ENCODE measurements around the gene CC2D2B.

DNA sequence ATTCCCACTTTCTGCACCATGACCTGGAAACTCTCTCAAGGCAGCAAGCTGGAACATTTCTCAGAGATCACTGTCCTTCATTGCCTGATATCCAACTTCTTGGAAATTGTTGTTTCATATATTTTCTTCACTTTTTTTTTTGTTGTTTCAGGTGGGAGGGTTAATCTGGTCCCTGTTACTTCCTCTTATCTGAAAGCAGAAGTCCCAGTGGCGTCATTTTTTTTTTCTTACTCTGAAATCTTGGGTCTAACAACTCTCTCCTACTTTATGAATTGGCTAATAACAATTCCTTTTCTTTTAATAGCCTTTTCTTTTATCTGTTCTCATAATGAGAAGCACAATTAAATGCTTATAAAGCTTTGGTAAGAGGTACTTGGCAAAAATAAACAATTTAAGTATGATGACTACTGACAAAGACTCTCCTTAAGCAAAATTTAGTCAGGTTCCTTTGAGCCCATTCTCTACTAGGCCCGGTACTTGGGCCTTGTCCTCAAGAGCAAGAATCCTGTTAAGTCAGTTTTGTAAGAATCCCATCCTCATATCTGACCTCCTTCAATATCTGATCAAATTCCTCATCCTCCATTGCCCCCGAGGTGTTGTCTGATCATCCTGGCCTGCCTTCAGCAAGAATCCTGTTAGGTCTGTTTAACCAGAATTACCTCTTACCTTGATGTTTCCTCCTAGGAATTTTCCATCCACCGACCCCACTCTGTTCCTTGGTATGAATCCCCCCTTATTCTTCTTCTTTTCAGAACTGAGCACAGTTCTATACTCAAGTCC, 11.5 kb upstream of the CC2D2B start:
- TF ChIP-seq, protein P1, sequence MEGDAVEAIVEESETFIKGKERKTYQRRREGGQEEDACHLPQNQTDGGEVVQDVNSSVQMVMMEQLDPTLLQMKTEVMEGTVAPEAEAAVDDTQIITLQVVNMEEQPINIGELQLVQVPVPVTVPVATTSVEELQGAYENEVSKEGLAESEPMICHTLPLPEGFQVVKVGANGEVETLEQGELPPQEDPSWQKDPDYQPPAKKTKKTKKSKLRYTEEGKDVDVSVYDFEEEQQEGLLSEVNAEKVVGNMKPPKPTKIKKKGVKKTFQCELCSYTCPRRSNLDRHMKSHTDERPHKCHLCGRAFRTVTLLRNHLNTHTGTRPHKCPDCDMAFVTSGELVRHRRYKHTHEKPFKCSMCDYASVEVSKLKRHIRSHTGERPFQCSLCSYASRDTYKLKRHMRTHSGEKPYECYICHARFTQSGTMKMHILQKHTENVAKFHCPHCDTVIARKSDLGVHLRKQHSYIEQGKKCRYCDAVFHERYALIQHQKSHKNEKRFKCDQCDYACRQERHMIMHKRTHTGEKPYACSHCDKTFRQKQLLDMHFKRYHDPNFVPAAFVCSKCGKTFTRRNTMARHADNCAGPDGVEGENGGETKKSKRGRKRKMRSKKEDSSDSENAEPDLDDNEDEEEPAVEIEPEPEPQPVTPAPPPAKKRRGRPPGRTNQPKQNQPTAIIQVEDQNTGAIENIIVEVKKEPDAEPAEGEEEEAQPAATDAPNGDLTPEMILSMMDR (IDR thresholded peaks at IDR 0.05): no peak
- TF ChIP-seq POLR2A (IDR thresholded peaks at IDR 0.05): no peak
